Nephron progenitor cell (in vitro differentiated cells): ENCODE measurements around the gene HSD17B3.
"Not testable (repeated sequence)": the region's sequence is repeated elsewhere in the genome, so short reads cannot be mapped to it uniquely, and the experiment has no call there.

ENCODE experiments used
- DNase-seq: peaks from one replicate; pipeline ENCODE4 v3.0.0; 2021
- H3K27ac Mint-ChIP-seq: 2 replicates; pipeline ENCODE4 v1.8.0; 2021; ENCODE audit warnings: mild to moderate bottlenecking, moderate library complexity, mixed read lengths
- H3K27me3 Mint-ChIP-seq: 2 replicates; pipeline ENCODE4 v1.8.0; 2021; ENCODE audit warnings: mild to moderate bottlenecking, low read depth, mixed read lengths; ENCODE audit not compliant: poor library complexity
- H3K36me3 Mint-ChIP-seq: 2 replicates; pipeline ENCODE4 v1.8.0; 2021; ENCODE audit warnings: low read depth, mixed read lengths
- H3K4me1 Mint-ChIP-seq: 2 replicates; pipeline ENCODE4 v1.8.0; 2021; ENCODE audit warnings: mixed read lengths
- H3K4me3 Mint-ChIP-seq: 2 replicates; pipeline ENCODE4 v1.8.0; 2021; ENCODE audit warnings: mild to moderate bottlenecking, moderate library complexity, mixed read lengths
- H3K9me3 Mint-ChIP-seq: 2 replicates; pipeline ENCODE4 v1.8.0; 2021; ENCODE audit warnings: mild to moderate bottlenecking, moderate library complexity, mixed read lengths
- TF ChIP-seq, protein P1 (sequence below): fragments of 200-600 bp; sonication (generic); IDR thresholded peaks from 2 replicates; pipeline ENCODE4 v1.5.0; 2021; ENCODE audit warnings: antibody characterized with exemption

Gene HSD17B3

DNA sequence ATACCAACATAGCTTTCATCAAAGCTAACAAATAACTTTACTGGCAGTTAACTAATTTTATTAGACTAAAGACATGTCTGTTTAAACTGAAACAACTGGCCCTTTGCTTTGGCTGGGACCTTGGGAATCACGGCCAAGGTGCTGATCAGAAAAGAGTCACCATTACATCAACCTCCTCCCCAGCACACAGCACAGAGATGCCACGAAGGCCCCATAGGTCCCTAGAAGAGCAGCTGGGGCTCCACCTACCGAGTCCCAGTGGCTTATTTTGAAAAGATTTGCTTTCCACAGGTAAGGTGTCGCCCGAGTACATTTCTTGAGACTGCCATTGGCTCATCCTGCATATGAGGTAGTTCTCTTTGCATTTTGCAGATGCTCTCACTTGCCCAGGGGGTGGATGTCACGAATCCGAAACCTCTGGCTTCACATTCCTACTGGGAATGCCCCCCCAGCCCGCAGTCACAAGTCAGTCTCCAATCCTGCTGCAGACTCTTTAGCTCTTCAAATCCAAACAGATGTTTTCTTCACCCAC, 18.8 kb upstream of the HSD17B3 start:
- no peak for DNase-seq
- Mint-ChIP-seq H3K36me3 (peaks cover 11% of the 10 kb centered on the region), H3K9me3 (no peaks in the 10 kb centered on the region), H3K27ac (no peak overlapping the region), H3K27me3 (no peaks in the 10 kb centered on the region), H3K4me3 (no peak overlapping the region), H3K4me1 (peaks cover 18% of the 10 kb centered on the region)
- TF ChIP-seq, protein P1, sequence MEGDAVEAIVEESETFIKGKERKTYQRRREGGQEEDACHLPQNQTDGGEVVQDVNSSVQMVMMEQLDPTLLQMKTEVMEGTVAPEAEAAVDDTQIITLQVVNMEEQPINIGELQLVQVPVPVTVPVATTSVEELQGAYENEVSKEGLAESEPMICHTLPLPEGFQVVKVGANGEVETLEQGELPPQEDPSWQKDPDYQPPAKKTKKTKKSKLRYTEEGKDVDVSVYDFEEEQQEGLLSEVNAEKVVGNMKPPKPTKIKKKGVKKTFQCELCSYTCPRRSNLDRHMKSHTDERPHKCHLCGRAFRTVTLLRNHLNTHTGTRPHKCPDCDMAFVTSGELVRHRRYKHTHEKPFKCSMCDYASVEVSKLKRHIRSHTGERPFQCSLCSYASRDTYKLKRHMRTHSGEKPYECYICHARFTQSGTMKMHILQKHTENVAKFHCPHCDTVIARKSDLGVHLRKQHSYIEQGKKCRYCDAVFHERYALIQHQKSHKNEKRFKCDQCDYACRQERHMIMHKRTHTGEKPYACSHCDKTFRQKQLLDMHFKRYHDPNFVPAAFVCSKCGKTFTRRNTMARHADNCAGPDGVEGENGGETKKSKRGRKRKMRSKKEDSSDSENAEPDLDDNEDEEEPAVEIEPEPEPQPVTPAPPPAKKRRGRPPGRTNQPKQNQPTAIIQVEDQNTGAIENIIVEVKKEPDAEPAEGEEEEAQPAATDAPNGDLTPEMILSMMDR = no peak

DNA sequence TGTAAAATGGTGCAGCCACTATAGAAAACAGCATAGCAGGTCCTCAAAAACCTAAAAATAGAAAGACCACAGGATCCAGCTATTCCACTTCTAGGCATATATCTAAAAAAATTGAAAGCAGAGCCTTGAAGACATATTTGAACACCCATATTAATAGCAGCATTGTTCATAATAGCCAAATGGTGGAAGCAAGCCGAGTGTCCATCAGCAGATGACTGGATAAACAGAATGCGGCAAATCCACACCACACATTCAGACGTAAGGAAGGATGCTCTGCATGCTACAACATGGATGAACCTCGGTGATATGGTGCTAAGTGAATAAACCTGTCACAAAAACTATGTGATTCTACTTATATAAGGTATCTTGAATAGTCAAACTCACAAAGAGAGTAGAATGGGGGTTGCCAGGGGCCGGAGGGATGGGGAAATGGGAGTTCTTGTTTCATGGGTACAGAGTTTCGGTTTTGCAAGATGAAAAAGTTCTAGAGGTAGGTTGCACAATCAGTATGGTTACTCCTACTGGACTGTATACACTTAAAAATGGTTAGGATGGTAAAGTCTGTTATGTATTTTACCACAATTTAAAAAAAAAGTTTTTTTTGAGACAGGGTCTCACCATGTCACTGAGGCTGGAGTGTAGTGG, 17.1 kb upstream of the HSD17B3 start:
- no peak for DNase-seq
- Mint-ChIP-seq H3K27me3 (no peaks in the 10 kb centered on the region), H3K4me1 (peaks cover 18% of the 10 kb centered on the region), H3K9me3 (peaks cover 8% of the 10 kb centered on the region), H3K4me3 (no peak overlapping the region), H3K27ac (no peak overlapping the region), H3K36me3 (peaks cover 11% of the 10 kb centered on the region)
- TF ChIP-seq, protein P1 = no peak

DNA sequence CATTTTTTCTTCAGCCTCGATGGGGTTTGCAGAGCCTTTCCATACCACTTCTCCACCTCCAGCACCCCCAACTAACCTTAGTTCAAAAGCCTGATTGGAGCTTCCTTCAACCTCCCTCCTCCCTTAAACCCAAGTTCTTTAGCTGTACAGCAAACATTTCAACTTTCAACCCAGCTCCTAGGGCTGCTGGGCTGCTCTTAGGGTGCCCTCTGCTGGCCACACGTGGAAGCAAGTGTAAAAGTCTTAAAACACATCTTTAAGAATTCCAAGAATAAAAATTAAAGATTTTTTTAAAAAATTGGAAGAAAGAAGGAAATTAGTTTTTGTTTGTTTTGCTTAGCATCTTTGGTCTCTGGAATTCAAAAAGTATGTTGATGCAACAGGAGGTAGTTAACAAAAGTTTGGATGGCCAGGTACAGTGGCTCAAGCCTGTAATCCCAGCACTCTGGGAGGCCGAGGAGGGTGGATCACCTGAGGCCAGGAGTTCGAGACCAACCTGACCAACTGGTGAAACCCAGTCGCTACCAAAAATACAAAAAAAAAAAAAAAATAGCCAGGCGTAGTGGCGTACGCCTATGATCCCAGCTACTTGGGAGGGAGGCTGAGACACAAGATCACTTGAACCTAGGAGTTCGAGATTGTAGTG, 15.5 kb upstream of the HSD17B3 start:
- Mint-ChIP-seq H3K27me3 (no peaks in the 10 kb centered on the region), H3K27ac (no peak overlapping the region), H3K36me3 (peaks cover 22% of the 10 kb centered on the region), H3K4me1 (peaks cover 13% of the 10 kb centered on the region), H3K4me3 (no peak overlapping the region), H3K9me3 (peaks cover 22% of the 10 kb centered on the region)
- DNase-seq = peak; percentile 69
- TF ChIP-seq, protein P1 = peak; percentile 89

DNA sequence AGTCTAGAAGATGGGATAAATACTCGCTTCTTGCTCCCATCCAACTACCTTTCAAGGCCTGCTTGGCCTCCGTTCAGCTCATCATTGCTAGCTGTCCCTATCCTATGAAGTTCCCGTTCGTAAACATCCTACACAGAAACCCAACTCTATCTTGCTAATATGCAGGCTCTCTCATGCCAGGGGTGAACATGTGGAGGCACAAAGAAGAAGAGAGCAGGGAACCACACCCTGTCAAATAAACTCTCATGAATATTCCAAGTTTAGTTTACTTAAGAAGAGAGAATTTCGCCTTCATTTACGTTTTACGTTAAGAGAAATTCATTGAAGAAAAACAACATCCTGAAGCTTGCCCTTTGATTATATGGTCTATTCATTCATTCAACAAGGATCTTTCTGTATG, 7.9 kb upstream of the HSD17B3 start:
- Mint-ChIP-seq H3K4me1 (peaks cover 12% of the 10 kb centered on the region), H3K9me3 (peaks cover 52% of the 10 kb centered on the region), H3K4me3 (no peak overlapping the region), H3K27me3 (no peaks in the 10 kb centered on the region), H3K36me3 (peaks cover 22% of the 10 kb centered on the region), H3K27ac (no peak overlapping the region)
- TF ChIP-seq, protein P1 = no peak
- no peak for DNase-seq

DNA sequence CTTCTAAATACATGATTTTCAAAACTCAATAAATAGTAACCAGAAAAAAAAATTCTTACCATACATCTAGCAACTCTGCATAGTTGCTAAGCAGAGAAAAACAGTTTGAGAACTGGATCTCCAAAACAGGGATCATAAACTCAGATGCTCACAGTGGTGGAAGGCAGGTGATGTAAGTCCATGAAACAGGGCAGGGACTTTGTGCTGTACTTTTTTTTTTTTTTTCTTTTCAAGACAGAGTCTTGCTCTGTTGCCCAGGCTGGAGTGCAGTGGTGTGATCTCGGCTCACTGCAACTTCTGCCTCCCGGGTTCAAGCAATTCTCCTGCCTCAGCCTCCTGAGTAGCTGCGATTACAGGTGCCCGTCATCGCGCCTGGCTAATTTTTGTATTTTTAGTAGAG, 5.0 kb upstream of the HSD17B3 start:
- not testable (repeated sequence) for H3K27me3 Mint-ChIP-seq, H3K36me3 Mint-ChIP-seq, H3K4me3 Mint-ChIP-seq, H3K27ac Mint-ChIP-seq, DNase-seq
- Mint-ChIP-seq H3K4me1 (peaks cover 22% of the 10 kb centered on the region), H3K9me3 (peaks cover 36% of the 10 kb centered on the region)

DNA sequence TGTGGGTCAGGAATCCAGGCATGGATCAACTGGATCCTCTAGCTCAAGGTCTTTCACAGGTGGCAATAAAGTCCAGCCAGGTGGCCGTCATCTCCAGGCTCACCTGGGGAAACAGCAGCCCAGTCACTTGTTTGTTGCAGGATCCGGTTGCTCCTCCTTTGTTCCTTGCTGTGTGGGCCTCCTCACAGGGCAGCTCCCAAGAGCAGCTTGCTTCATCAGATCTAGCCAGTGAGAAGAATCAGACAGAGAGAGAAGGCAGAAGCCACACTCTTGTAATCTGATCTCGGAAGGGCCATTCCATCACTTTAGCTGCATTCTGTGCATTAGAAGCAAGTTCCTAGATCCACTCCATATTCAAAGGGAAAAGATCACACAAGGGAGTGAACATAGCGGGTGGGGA, 3.2 kb upstream of the HSD17B3 start:
- Mint-ChIP-seq H3K36me3 (no peaks in the 10 kb centered on the region), H3K9me3 (peaks cover 20% of the 10 kb centered on the region), H3K27me3 (no peaks in the 10 kb centered on the region), H3K27ac (no peak overlapping the region), H3K4me1 (peaks cover 24% of the 10 kb centered on the region), H3K4me3 (no peak overlapping the region)
- DNase-seq = no peak
- TF ChIP-seq, protein P1 = no peak
